PC-9 (cell line): ENCODE measurements around the gene UNC5B. TPM values are rescaled to one million over a fixed set of nuclear protein-coding genes. Genes with fewer than 3 reads are reported as not detected.

Experiments
- BruUV-seq: library from RNA; stranded (reverse); fragments of 400-500 nt; replicated peaks from 2 replicates; lab custom pipeline; 2021; lab: Mats Ljungman, UMichigan
- CTCF ChIA-PET: fragments of 300-600 bp; sonication (Branson Sonifier 250); formaldehyde crosslinking; loops from one replicate; lab custom pipeline; 2022; ENCODE audit warnings: antibody characterized with exemption; lab: Charles Lee
- POLR2A ChIA-PET: fragments of 300-600 bp; sonication (Branson Sonifier 250); formaldehyde crosslinking; loops from one replicate; lab custom pipeline; 2022; ENCODE audit warnings: antibody characterized with exemption; ENCODE audit not compliant: unreplicated experiment; lab: Charles Lee
- DNase-seq, 2 experiments: peaks; one replicate each; pipeline versions ENCODE4 v3.0.0 to v3.0.0-alpha.2; 2015 to 2022; ENCODE audit warnings: mixed read lengths in 1 of 2
- H2AFZ ChIP-seq: fragments of 200-600 bp; sonication (generic); 2 replicates; pipeline ENCODE4 v1.8.1; 2017; ENCODE audit warnings: antibody characterized with exemption
- H3F3A ChIP-seq: fragments of 200-600 bp; sonication (generic); 2 replicates; pipeline ENCODE4 v1.8.1; 2017; ENCODE audit warnings: antibody characterized with exemption, mild to moderate bottlenecking, low read depth; ENCODE audit not compliant: insufficient read depth
- H3K27ac ChIP-seq: fragments of 200-600 bp; sonication (generic); 2 replicates; pipeline ENCODE4 v1.6.1; 2016; ENCODE audit warnings: mixed run types
- H3K27me3 ChIP-seq: fragments of 200-600 bp; sonication (generic); 2 replicates; pipeline ENCODE4 v1.6.1; 2016; ENCODE audit warnings: low read depth, mixed run types; ENCODE audit not compliant: insufficient read depth
- H3K36me3 ChIP-seq: fragments of 200-600 bp; sonication (generic); 2 replicates; pipeline ENCODE4 v1.6.1; 2016; ENCODE audit warnings: low read depth, mixed run types
- H3K4me1 ChIP-seq: fragments of 200-600 bp; sonication (generic); replicated peaks from 2 replicates; pipeline ENCODE4 v1.6.1; 2016; ENCODE audit warnings: mixed run types; ENCODE audit not compliant: insufficient read depth
- H3K4me2 ChIP-seq: fragments of 200-600 bp; sonication (generic); 2 replicates; pipeline ENCODE4 v1.6.1; 2017; ENCODE audit warnings: mixed run types
- H3K4me3 ChIP-seq: fragments of 200-600 bp; sonication (generic); 2 replicates; pipeline ENCODE4 v1.6.1; 2016; ENCODE audit warnings: mixed run types
- H3K79me2 ChIP-seq: fragments of 200-600 bp; sonication (generic); 2 replicates; pipeline ENCODE4 v1.6.1; 2017; ENCODE audit warnings: low read depth, mixed run types
- H3K9me2 ChIP-seq: fragments of 200-600 bp; sonication (generic); 2 replicates; pipeline ENCODE4 v1.8.1; 2017; ENCODE audit warnings: mild to moderate bottlenecking; ENCODE audit not compliant: insufficient read depth
- H3K9me3 ChIP-seq: fragments of 200-600 bp; sonication (generic); 2 replicates; pipeline ENCODE4 v1.8.1; 2016; ENCODE audit warnings: low read depth; ENCODE audit not compliant: insufficient read depth
- H4K20me1 ChIP-seq: fragments of 200-600 bp; sonication (generic); 2 replicates; pipeline ENCODE4 v1.8.1; 2017; ENCODE audit not compliant: insufficient read depth
- CTCF ChIP-seq: fragments of 200-600 bp; sonication (generic); conservative IDR thresholded peaks from 2 replicates; pipeline ENCODE4 v1.6.1; 2017; ENCODE audit warnings: mixed run types, antibody characterized with exemption, mild to moderate bottlenecking, moderate library complexity
- EZH2 ChIP-seq: fragments of 200-600 bp; sonication (generic); IDR thresholded peaks from 2 replicates; pipeline ENCODE4 v1.8.0; 2017; ENCODE audit warnings: antibody characterized with exemption, low read depth
- intact Hi-C: fragments of 100-400 bp; cut with micrococcal nuclease; formaldehyde crosslinking; loops from one replicate; pipeline ENCODE4 v1.10.0; 2022; ENCODE audit not compliant: unreplicated experiment
- total RNA-seq: library from RNA; stranded (reverse); gene quantifications from 2 replicates; pipeline ENCODE4 v1.2.3, GENCODE V29; 2021

Gene UNC5B
- total RNA-seq, 1 experiment from 2014 or later, result 1.7 TPM

GRCh38 chr10:71238626-71239025 lies 26.3 kb downstream of the UNC5B start:
- BruUV-seq, result no TSS peak
- TF ChIP-seq CTCF (no peak), EZH2 (no peak)
- ChIA-PET CTCF (no interaction called here), POLR2A (no interaction called here)
- H3K4me2 ChIP-seq, result no peak overlapping the region
- H3K79me2 ChIP-seq, result no peaks in the 10 kb centered on the region
- H3K27ac ChIP-seq, result no peak overlapping the region
- no peaks in the 10 kb centered on the region for H4K20me1 ChIP-seq
- no peaks in the 10 kb centered on the region for H3K9me3 ChIP-seq
- no peaks in the 10 kb centered on the region for H3K36me3 ChIP-seq
- no peaks in the 10 kb centered on the region for H3K9me2 ChIP-seq
- no peak overlapping the region for H3K4me3 ChIP-seq
- H2AFZ ChIP-seq, result no peak overlapping the region
- H3K27me3 ChIP-seq, result no peaks in the 10 kb centered on the region
- intact Hi-C loops, result no loop called here
- no peak for DNase-seq
- H3K4me1 ChIP-seq, result peaks cover 9% of the 10 kb centered on the region
- peaks cover 4% of the 10 kb centered on the region for H3F3A ChIP-seq

GRCh38 chr10:71239131-71239915 lies 27.0 kb downstream of the UNC5B start:
- Histone ChIP-seq H3K4me1 (peaks cover 16% of the 10 kb centered on the region), H3K79me2 (no peaks in the 10 kb centered on the region), H3K27ac (no peak overlapping the region), H3K27me3 (no peaks in the 10 kb centered on the region), H2AFZ (no peak overlapping the region), H3K9me3 (no peaks in the 10 kb centered on the region), H3K9me2 (no peaks in the 10 kb centered on the region), H3K36me3 (no peaks in the 10 kb centered on the region), H4K20me1 (no peaks in the 10 kb centered on the region), H3F3A (peaks cover 10% of the 10 kb centered on the region), H3K4me2 (no peak overlapping the region), H3K4me3 (no peak overlapping the region)
- no TSS peak for BruUV-seq
- POLR2A ChIA-PET, result interaction anchor here (0.7 kb wide), 1 partner anchor 263 kb away, joined by 5 read pairs; no protein-coding TSS in a partner anchor
- TF ChIP-seq EZH2 (no peak), CTCF (no peak)
- CTCF ChIA-PET, result no interaction called here
- intact Hi-C loops, result no loop called here
- DNase-seq, result no peak

GRCh38 chr10:71239946-71240795 lies 27.8 kb downstream of the UNC5B start:
- Histone ChIP-seq H3K4me3 (no peak overlapping the region), H3K36me3 (no peaks in the 10 kb centered on the region), H3K4me2 (no peak overlapping the region), H3K9me3 (no peaks in the 10 kb centered on the region), H3K4me1 (peaks cover 24% of the 10 kb centered on the region), H3F3A (peaks cover 14% of the 10 kb centered on the region), H3K27me3 (no peaks in the 10 kb centered on the region), H3K9me2 (no peaks in the 10 kb centered on the region), H4K20me1 (no peaks in the 10 kb centered on the region), H3K27ac (no peak overlapping the region), H2AFZ (no peak overlapping the region), H3K79me2 (0 out of 2 replicates have a peak, but pooled peaks cover 5% of the 10 kb centered on the region)
- DNase-seq, result no peak
- BruUV-seq, result no TSS peak
- ChIA-PET CTCF (no interaction called here), POLR2A (interaction anchor here (0.7 kb wide), 1 partner anchor 264 kb away, joined by 5 read pairs; no protein-coding TSS in a partner anchor)
- no peak for TF ChIP-seq CTCF
- TF ChIP-seq EZH2, result no peak
- intact Hi-C loops, result no loop called here
